PFSK-1 (cell line): ENCODE measurements around the gene TIAM2.

Experiments used
- POLR2AphosphoS5 ChIP-seq: IDR thresholded peaks from 2 replicates; pipeline ENCODE4 v1.6.1; 2012; ENCODE audit warnings: low read depth, mild to moderate bottlenecking, control low read depth, low read length, moderate library complexity
- SIN3A ChIP-seq: IDR thresholded peaks from 2 replicates; pipeline ENCODE4 v1.6.1; 2012; ENCODE audit warnings: mild to moderate bottlenecking, low read length, moderate library complexity, borderline replicate concordance; ENCODE audit not compliant: insufficient read depth
- TAF1 ChIP-seq: IDR thresholded peaks from 2 replicates; pipeline ENCODE4 v1.6.1; 2012; ENCODE audit warnings: low read length, control low read depth, borderline replicate concordance; ENCODE audit not compliant: insufficient read depth
- TF ChIP-seq, protein P1 (sequence below), 2 experiments: IDR thresholded peaks; 2 replicates each; pipeline versions ENCODE4 v1.6.1 to v1.8.0; 2011 to 2012; ENCODE audit warnings: low read depth in 2 of 2, low read length in 2 of 2, control low read depth in 1 of 2, inconsistent platforms in 1 of 2, mild to moderate bottlenecking in 1 of 2, moderate library complexity in 1 of 2; ENCODE audit not compliant: insufficient read depth in 1 of 2

DNA sequence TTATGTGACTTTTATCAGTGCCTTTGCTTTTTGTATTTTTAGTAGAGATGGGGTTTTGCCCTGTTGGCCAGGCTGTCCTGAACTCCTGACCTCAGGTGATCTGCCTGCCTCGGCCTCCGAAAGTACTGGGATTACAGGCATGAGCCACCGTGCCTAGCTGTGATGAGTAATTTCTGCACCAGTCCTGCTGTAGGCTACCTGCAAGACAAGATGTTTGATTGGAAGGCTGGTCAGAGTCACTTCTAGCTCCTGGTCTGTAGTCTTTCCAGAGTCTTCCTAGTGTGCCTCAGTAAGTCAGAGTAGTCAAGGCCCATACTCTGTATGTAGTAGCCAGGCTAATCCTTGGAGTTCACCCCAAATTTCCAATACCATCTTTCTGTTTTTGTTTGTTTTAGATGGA lies 8.9 kb downstream of the TIAM2 start:
- TF ChIP-seq POLR2AphosphoS5 (no peak), TAF1 (no peak), SIN3A (no peak)
- TF ChIP-seq, protein P1, sequence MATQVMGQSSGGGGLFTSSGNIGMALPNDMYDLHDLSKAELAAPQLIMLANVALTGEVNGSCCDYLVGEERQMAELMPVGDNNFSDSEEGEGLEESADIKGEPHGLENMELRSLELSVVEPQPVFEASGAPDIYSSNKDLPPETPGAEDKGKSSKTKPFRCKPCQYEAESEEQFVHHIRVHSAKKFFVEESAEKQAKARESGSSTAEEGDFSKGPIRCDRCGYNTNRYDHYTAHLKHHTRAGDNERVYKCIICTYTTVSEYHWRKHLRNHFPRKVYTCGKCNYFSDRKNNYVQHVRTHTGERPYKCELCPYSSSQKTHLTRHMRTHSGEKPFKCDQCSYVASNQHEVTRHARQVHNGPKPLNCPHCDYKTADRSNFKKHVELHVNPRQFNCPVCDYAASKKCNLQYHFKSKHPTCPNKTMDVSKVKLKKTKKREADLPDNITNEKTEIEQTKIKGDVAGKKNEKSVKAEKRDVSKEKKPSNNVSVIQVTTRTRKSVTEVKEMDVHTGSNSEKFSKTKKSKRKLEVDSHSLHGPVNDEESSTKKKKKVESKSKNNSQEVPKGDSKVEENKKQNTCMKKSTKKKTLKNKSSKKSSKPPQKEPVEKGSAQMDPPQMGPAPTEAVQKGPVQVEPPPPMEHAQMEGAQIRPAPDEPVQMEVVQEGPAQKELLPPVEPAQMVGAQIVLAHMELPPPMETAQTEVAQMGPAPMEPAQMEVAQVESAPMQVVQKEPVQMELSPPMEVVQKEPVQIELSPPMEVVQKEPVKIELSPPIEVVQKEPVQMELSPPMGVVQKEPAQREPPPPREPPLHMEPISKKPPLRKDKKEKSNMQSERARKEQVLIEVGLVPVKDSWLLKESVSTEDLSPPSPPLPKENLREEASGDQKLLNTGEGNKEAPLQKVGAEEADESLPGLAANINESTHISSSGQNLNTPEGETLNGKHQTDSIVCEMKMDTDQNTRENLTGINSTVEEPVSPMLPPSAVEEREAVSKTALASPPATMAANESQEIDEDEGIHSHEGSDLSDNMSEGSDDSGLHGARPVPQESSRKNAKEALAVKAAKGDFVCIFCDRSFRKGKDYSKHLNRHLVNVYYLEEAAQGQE (IDR thresholded peaks at IDR 0.05; ENCODE audit: insufficient read depth in 1 of 2, low read depth in 2 of 2, low read length in 2 of 2) = no peak
